ENCODE data around the gene FBN1. TPM values are rescaled to one million over a fixed set of nuclear protein-coding genes. Genes with fewer than 3 reads are reported as not detected.

FBN1 gene
- total RNA-seq, 1 donor from 2014 or later, result 808 TPM

- no peak for DNase-seq (ENCODE audit: low read depth)
These were observed 278.8 kb downstream of the FBN1 start for GRCh38 chr15:48366584-48367312.

- no peak for DNase-seq (ENCODE audit: low read depth)
These were observed 279.9 kb downstream of the FBN1 start for GRCh38 chr15:48365575-48365974.

DNA sequence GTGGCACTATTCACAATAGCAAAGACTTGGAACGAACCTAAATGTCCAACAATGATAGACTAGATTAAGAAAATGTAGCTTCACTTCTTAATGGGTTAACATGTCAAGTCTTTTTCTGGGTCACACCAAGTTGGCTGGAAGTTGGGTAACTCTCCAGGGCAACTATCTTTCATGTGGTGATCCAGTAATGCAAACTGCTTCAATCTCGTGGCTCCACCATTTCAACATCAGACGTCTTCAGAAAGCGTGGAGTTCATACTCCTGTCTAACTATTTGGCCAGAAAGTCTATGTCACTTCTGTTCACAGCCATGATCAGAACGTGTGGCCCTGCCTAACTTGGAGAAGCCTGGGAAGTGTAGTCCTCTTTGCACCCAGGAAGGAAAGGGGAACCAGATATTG is 282.0 kb downstream of the FBN1 start:
- DNase-seq (ENCODE audit: low read depth), result peak; percentile 6

DNA sequence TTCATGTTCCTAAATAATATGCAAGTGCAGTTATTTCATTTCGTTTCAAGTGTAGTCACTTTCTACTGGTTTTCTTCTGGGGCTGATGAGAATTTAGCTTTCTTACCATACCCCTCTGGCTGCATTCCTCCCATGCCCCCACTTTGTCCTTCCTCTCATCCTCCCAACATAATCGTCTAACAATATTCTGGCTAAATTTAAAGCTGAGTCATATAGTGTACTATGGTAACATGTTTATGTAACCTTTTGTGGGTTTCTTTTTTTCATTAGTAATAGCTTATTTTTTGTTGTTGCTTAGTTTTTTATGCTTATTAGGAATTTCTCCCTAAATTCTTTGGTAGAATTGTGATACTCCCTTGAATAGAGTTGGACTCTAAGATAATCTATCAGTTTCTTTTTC is 283.8 kb downstream of the FBN1 start:
- no peak for DNase-seq (ENCODE audit: low read depth)

DNA sequence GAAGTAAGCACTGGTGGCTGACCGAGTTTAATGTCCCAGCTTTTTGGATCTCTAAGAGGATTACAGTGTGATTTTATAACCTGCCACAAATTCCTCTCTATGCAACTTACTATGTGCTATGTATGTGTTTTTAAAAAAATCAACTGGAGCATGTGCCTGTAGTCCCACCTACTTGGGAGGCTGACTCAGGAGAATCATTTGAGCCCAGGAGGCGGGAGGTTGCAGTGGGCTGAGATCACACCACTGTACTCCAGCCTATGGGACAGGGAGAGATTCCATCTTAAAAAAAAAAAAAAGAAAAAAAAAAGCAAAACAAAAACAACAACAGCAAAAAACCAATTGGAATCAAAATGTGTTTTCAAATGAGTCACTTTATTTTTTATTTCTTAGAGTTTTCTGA is 284.7 kb downstream of the FBN1 start:
- peak; percentile 47 for DNase-seq (ENCODE audit: low read depth)

Other genes starting within 250 kb of the FBN1 start
- gene CEP152, start 165.4 kb upstream of the FBN1 start, total RNA-seq, result 4.7 and 7.1 TPM in 2 replicates
- 207 and 216 TPM in 2 replicates for gene EID1, start 232.4 kb upstream of the FBN1 start, total RNA-seq